Middle frontal gyrus (tissue), 1 donor: ENCODE measurements around the gene KRTAP11-1.

ENCODE experiments used
- DNase-seq: peaks from one replicate; pipeline ENCODE4 v3.0.0-alpha.2; 2015; ENCODE audit warnings: low spot score; ENCODE audit errors: extremely low spot score

Gene KRTAP11-1, protein sequence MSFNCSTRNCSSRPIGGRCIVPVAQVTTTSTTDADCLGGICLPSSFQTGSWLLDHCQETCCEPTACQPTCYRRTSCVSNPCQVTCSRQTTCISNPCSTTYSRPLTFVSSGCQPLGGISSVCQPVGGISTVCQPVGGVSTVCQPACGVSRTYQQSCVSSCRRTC

DNA sequence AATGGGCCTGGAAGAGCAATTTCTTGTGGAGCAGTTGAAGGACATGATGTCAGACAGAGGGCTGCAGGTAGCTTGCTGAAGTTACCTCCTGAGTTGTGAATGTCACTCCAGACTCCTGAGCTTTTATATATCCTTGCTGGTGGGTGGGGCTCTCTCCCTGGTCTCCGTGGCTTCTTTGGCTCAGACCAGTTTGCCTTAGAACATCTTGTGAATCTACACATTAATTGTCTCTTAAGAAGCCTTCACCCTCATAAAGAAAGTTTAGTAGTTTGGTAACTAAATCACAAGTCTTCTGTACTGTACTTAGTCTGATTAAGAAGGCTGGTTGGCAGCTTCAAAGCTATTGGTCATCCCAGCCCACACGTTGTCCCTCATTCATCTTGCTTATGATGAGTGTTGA, at the start of gene KRTAP11-1:
KRTAP11-1 (minus strand) TSS at position 101 of the 400 bp plus-strand sequence; CDS start at position 45, 56 bp downstream.
- DNase-seq = no peak

DNA sequence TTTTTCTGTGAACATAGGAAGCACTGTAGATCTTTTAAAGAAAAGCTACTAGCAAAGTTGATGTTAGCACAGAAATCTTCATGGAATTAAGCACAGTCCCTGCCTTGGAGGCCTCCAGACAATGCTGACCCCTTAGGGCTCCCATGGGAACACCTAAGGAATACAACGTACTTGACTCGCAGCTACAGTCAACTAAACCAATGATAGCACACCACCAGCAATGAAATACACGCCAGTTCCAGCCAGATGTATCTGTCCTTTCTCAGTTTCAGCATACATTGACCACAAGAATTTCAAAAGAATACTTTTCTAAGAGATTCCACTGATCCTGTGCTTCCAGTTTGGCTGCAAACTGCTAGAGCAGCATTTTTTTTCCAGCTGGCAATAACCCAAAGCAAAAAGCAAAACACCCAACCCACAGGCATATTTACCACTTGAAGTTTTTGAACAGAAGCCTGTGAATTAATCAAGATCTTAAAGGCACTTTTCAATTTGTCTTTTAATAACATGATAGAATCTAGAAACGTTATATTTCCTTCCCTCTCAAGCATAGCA, 42.8 kb upstream of the KRTAP11-1 start:
- DNase-seq = no peak

GRCh38 chr21:30921129-30921528, 39.7 kb upstream of the KRTAP11-1 start:
- DNase-seq = no peak

DNA sequence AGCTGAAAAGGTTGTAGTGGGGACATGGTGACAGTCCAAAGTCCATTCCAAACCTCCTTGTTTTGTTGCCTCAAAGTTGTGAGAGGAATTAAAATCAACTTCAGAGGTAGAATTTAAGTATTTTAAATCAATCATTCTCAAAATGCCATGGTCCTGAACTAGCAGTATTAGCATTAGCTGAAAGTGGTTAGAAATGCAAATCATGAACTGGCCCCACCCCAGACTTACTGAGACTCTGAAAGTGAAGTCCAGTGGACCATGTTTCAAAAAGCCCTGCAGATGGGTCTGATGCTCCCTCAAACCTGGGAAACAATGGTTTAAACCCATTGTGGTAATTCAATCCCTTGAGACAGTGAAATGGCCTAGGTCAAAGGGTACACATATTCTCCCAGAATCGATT, 36.2 kb upstream of the KRTAP11-1 start:
- no peak for DNase-seq

DNA sequence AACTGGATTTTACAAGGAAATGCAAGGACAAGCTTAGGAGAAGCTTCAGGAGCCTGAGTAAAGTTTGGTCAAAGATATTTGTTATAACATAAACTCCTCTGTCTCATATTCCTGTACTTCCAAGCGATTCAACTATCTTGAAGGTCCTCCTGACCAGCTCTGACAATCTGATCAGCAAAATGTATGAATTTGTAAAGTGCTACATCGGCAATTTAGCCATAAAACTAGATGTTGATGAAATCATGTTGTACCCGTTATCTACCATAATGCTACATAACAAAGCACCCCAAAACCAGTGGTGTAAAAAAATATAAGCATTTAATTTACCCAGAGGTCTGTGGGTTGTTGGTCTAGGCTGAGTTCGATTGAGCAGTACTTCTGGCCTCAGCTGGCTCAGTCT, 19.5 kb upstream of the KRTAP11-1 start:
- DNase-seq = no peak

DNA sequence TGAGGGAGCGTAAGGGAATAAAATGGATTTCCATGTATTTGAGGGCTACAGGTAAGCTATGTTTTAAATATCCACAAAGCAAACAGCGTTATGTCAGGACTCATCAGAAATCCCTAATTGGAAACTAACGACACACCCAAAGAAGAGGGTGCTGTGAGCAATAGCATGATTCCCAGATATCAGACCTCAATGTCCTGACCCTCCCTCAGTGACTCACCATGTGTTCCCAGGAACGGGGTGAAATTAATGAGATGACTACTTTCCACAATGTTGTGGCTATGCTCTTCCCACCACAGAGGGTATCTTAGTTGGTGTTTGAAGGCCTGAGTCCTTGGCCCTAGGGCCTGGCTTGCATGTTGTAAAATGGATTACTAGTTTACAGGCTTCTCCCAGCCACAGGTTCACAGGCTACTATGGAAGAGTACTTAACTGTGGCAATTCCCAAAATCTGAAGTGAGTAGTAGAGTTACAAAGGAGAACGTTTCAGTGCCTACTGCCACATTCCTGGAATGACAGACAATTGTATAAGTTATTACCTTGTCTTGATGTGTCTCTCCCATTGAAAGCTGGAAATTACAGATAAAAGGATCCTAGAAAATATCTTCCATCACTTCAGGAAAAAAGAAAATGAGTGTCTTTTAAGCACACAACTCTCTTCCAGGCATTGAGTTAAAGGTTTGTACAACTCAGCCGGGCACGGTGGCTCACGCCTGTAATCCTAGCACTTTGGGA, 1.7 kb upstream of the KRTAP11-1 start:
- no peak for DNase-seq

GRCh38 chr21:30880914-30881313, 466 bp downstream of the KRTAP11-1 start:
- DNase-seq = no peak

DNA sequence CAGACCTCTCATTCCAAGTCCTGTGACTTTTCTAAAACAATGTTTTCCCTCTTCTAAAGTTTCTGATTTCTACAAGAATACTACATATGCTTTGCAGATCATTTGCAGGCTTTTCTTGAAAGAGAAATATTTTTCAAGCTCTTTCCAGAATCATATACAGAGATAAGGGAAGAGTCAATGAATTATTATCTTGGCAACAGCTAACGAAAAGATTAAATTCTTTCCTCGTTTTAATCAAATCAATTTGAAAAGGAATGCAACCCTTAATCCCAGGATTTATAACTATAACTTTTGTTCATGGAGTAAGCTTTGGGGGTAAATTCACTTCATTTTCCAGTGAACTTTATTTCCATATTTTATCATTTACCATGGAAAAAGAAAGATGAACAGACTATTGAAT, 6.9 kb downstream of the KRTAP11-1 start:
- DNase-seq = no peak

DNA sequence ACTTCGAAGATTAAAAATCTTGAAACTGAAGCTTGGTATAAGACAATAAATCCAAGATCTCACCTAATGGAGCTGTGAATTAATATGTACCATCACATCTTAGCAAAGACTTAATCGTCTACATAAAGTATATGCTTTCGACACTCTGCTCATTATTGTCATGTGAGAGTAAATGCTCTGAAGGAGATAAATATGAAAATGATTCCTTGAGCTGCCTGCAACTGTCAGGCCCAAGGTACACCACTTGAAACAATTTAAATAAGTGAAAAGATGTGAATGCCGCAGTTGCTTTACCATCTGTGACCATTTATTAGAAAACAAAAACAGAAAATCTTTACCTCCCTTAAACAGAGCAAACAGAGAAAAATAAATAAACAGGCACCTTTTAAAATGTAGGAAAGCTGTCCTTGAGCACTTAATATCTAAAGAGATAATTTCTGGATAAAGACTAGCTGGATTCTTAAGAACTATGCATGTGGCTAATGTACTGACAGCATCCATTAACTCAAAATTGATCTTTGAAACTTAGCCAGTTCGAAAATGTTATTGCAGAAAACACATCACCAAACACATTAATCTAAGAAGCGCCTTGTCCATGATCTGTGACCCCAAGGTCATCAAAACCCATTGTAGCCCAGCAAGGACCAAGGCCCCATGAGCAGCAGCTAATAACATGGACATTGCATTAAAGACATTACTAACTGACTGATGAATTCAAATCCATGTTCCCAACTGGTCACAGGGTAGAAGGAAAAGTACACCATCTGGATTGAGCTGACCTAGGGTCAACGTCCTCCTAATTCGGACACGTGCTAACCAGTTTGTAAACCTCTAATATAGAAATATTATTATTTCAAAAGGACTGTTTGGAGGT, 33.5 kb downstream of the KRTAP11-1 start:
- no peak for DNase-seq

DNA sequence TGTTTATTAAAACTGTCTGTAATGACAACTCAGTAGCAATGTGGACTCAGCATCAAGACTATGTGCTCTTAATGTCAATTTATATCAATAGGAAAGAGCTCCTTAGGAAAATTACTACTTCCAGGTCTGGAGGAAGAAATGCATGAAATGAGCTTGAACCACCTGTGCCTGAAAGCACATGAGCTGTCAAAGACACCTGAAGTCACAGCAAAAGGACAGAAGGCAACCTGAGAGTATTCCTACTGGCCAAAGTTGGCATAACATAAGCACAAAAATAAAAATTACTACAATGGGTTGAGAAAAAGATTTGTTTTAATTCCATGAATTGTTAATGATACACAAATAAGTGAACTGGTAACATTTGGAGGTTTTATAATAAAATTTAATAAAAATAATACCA, 38.4 kb downstream of the KRTAP11-1 start:
- DNase-seq = no peak

DNA sequence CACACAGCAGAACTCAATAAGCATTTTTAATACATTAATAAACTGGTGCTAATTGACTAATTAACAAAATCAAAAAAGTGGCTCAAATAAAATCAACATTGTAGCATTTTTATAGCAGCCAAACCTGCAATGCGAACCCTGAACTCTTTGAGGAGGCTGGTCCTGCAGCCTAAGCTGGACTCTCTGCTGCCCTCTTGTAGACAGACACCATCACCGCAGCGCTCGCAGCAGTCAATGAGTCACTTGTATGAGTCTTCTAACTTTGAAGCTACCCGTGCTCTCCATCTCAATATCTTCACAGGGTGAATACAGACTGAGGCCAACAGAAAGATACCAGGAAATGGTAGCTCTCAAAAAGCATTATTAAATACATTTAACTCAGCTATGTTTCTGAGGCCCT, 42.1 kb downstream of the KRTAP11-1 start:
- DNase-seq = no peak

GRCh38 chr21:30838536-30838935, 42.8 kb downstream of the KRTAP11-1 start:
- DNase-seq = no peak

GRCh38 chr21:30831194-30831765, 50.1 kb downstream of the KRTAP11-1 start:
- no peak for DNase-seq
